A673 (cell line): ENCODE measurements around the gene PRPF6. TPM values are rescaled to one million over a fixed set of nuclear protein-coding genes. Genes with fewer than 3 reads are reported as not detected.
"Not testable (repeated sequence)": the region's sequence is repeated elsewhere in the genome, so short reads cannot be mapped to it uniquely, and the experiment has no call there.

Experiments used
- BruUV-seq: library from RNA; stranded (reverse); fragments of 400-500 nt; replicated peaks from 2 replicates; lab custom pipeline; 2021; lab: Mats Ljungman, UMichigan
- CTCF ChIA-PET: fragments of 300-600 bp; sonication (Branson Sonifier 250); formaldehyde crosslinking; loops from one replicate; lab custom pipeline; 2022; ENCODE audit warnings: antibody characterized with exemption; lab: Charles Lee
- POLR2A ChIA-PET: fragments of 300-600 bp; sonication (Branson Sonifier 250); formaldehyde crosslinking; loops from one replicate; lab custom pipeline; 2022; ENCODE audit warnings: antibody characterized with exemption; ENCODE audit not compliant: low non-redundant PET; lab: Charles Lee
- DNase-seq: peaks from one replicate; pipeline ENCODE4 v3.0.0-alpha.2; 2015; ENCODE audit warnings: low spot score
- H3K27ac ChIP-seq: fragments of 200-600 bp; sonication (generic); 2 replicates; pipeline ENCODE4 v1.5.1; 2016; ENCODE audit warnings: mixed run types, low read depth, mild to moderate bottlenecking, mixed read lengths, antibody characterized with exemption, low read length; ENCODE audit not compliant: poor library complexity, severe bottlenecking
- H3K27me3 ChIP-seq: fragments of 200-600 bp; sonication (generic); replicated peaks from 2 replicates; pipeline ENCODE4 v1.6.1; 2017; ENCODE audit warnings: mixed run types, low read depth, mild to moderate bottlenecking, mixed read lengths, antibody characterized with exemption, low read length; ENCODE audit not compliant: insufficient read depth, poor library complexity
- H3K36me3 ChIP-seq: fragments of 200-600 bp; sonication (generic); 2 replicates; pipeline ENCODE4 v1.6.1; 2016; ENCODE audit warnings: mixed run types, mild to moderate bottlenecking, mixed read lengths, antibody characterized with exemption, low read length; ENCODE audit not compliant: insufficient read depth, poor library complexity, severe bottlenecking
- H3K4me1 ChIP-seq: fragments of 200-600 bp; sonication (generic); 2 replicates; pipeline ENCODE4 v1.6.1; 2017; ENCODE audit warnings: mixed run types, mild to moderate bottlenecking, mixed read lengths, antibody characterized with exemption, low read length; ENCODE audit not compliant: insufficient read depth, poor library complexity, severe bottlenecking
- H3K4me3 ChIP-seq: fragments of 200-600 bp; sonication (generic); 2 replicates; pipeline ENCODE4 v1.5.1; 2016; ENCODE audit warnings: low read depth, mixed run types, mild to moderate bottlenecking, mixed read lengths, low read length; ENCODE audit not compliant: poor library complexity, severe bottlenecking
- H3K9me3 ChIP-seq: fragments of 200-600 bp; sonication (generic); 2 replicates; pipeline ENCODE4 v1.6.1; 2016; ENCODE audit warnings: mixed run types, low read depth, mild to moderate bottlenecking, mixed read lengths, antibody characterized with exemption, low read length; ENCODE audit not compliant: poor library complexity, severe bottlenecking
- CTCF ChIP-seq: fragments of 300-800, 200-600 bp; sonication (generic); conservative IDR thresholded peaks from 2 replicates; pipeline ENCODE4 v1.5.1; 2017; ENCODE audit warnings: low read depth, mild to moderate bottlenecking, antibody characterized with exemption, low read length, moderate library complexity, mixed read lengths
- EZH2 ChIP-seq: fragments of 200-600 bp; sonication (generic); IDR thresholded peaks from 2 replicates; pipeline ENCODE4 v1.6.1; 2017; ENCODE audit warnings: borderline replicate concordance, low read depth, mild to moderate bottlenecking, mixed read lengths, antibody characterized with exemption, low read length; ENCODE audit not compliant: poor library complexity, severe bottlenecking
- intact Hi-C: fragments of 100-400 bp; cut with micrococcal nuclease; formaldehyde crosslinking; loops from one replicate; pipeline ENCODE4 v1.10.0; 2022; ENCODE audit not compliant: unreplicated experiment
- total RNA-seq: library from RNA; stranded (reverse); gene quantifications from 2 replicates; pipeline ENCODE4 v1.2.3, GENCODE V29; 2021

PRPF6 gene
- total RNA-seq, 1 experiment from 2014 or later: 86.3 TPM

GRCh38 chr20:63969838-63970713, 10.9 kb upstream of the PRPF6 start, which contains the start of gene ZNF512B:
TSS of gene ZNF512B (minus strand) at chr20:63969930. CDS start at chr20:63967950, 1,980 bp downstream.
- ChIA-PET POLR2A (no interaction called here), CTCF (no interaction called here)
- Histone ChIP-seq H3K36me3 (peaks cover 24% of the 10 kb centered on the region), H3K27me3 (no peaks in the 10 kb centered on the region), H3K4me1 (peaks cover 5% of the 10 kb centered on the region), H3K4me3 (peak within 1 kb of the TSS; percentile 73), H3K27ac (peak within 1 kb of the TSS; percentile 84), H3K9me3 (peaks cover 11% of the 10 kb centered on the region)
- no peak for TF ChIP-seq CTCF
- TF ChIP-seq EZH2: no peak
- no TSS peak for BruUV-seq
- peak; percentile 83 for DNase-seq
- intact Hi-C loops: loop anchor here (10.0 kb wide), 1 partner anchor 195 kb away; no protein-coding TSS in a partner anchor

GRCh38 chr20:63970714-63971431, 10.1 kb upstream of the PRPF6 start:
- intact Hi-C loops: loop anchor here (10.0 kb wide), 1 partner anchor 196 kb away; no protein-coding TSS in a partner anchor
- peaks cover 11% of the 10 kb centered on the region for H3K9me3 ChIP-seq
- no TSS peak for BruUV-seq
- H3K36me3 ChIP-seq: peaks cover 24% of the 10 kb centered on the region
- H3K4me3 ChIP-seq: no peak overlapping the region
- ChIA-PET POLR2A (no interaction called here), CTCF (no interaction called here)
- peaks cover 5% of the 10 kb centered on the region for H3K4me1 ChIP-seq
- DNase-seq: no peak
- no peaks in the 10 kb centered on the region for H3K27me3 ChIP-seq
- TF ChIP-seq CTCF (no peak), EZH2 (no peak)
- no peak overlapping the region for H3K27ac ChIP-seq

GRCh38 chr20:63971960-63972311, 9.0 kb upstream of the PRPF6 start:
- H3K27me3 ChIP-seq, CTCF ChIA-PET, H3K9me3 ChIP-seq, H3K4me3 ChIP-seq, POLR2A ChIA-PET, H3K4me1 ChIP-seq, BruUV-seq, H3K27ac ChIP-seq, DNase-seq: not testable (repeated sequence)
- intact Hi-C loops: loop anchor here (10.0 kb wide), 1 partner anchor 197 kb away; no protein-coding TSS in a partner anchor
- H3K36me3 ChIP-seq: peaks cover 13% of the 10 kb centered on the region
